ENCODE measurements around the gene CLK3. TPM values are rescaled to one million over a fixed set of nuclear protein-coding genes. Genes with fewer than 3 reads are reported as not detected.
"Not testable (repeated sequence)": the region's sequence is repeated elsewhere in the genome, so short reads cannot be mapped to it uniquely, and the experiment has no call there.

CLK3 gene
- polyA plus RNA-seq, 3 donors = 70.5 to 89.5 (median 72.9) TPM

DNA sequence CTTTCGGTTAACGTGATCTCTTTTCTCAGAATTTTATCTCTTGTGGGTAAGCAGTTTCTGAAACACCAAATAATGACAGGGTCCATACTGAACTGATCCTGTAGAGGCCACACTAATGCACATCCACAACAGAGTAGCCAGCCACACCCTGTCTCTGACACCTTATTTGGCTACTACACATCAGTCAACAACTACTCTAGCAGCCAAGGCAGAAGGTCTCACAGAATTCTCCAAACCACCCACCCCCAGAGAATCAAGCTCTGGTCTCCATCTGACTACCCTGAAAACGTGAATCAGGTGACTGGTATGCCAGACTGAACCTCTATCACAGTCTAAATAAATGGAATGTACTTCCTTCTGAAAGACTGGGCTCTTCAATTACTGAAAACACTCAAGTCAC, 42.2 kb downstream of the CLK3 start:
- DNase-seq (ENCODE audit: extremely low read depth in 1 of 11, low read depth in 9 of 11, low spot score in 4 of 11) = no peak

DNA sequence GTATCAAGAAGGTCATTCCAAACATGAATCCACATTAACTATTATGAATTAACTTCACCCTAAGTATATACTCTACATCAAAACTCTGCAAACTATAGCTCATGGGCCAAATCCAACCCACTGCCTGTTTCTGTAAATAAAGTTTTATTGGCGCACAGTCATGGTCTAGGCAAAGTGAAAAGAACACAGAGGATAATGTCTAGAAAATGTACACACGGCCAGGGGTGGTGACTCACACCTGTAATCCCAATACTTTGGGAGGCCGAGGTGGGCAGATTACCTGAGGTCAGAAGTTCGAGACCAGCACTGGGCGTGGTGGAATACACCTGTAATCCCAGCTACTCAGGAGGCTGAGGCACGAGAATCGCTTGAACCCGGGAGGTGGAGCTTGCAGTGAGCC, 45.6 kb downstream of the CLK3 start:
- not testable (repeated sequence) for DNase-seq (ENCODE audit: extremely low read depth in 1 of 11, low read depth in 9 of 11, low spot score in 4 of 11)

DNA sequence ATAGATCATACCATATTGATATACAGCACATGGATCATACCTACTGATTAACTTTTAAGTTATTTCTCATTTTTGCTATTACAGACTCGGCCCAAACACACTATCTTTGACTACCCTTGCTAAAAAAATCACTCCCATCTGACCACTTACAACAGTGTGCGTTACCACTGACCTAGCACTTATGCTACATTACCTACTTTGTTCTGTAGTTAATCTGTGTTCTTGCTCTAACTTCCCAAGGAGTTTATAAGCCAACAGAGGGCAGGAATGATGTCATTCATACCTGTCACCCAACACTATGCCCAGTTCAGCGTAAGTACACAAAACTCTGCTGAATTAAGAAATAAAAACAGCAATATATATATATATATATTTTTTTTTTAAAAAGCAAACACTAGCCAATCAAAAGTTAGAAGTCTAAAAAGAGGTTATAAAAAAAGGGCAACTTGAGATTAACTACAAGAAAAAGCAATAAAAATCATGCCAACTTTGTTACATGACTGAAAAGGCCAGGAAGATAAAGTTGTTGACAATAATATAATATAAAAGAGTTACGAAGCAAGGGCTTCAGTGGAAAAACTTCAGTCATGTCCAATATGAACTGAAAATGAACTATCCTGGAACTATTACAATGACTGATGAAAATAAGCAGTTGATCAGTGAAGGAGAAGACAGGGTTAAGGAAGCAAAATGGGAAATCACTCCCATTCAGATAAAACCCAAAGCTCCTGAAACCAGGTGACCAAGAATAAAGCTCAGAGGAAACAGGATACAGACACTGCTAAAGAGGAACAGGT, 46.6 kb downstream of the CLK3 start:
- DNase-seq (ENCODE audit: extremely low read depth in 1 of 11, low read depth in 9 of 11, low spot score in 4 of 11) = no peak

DNA sequence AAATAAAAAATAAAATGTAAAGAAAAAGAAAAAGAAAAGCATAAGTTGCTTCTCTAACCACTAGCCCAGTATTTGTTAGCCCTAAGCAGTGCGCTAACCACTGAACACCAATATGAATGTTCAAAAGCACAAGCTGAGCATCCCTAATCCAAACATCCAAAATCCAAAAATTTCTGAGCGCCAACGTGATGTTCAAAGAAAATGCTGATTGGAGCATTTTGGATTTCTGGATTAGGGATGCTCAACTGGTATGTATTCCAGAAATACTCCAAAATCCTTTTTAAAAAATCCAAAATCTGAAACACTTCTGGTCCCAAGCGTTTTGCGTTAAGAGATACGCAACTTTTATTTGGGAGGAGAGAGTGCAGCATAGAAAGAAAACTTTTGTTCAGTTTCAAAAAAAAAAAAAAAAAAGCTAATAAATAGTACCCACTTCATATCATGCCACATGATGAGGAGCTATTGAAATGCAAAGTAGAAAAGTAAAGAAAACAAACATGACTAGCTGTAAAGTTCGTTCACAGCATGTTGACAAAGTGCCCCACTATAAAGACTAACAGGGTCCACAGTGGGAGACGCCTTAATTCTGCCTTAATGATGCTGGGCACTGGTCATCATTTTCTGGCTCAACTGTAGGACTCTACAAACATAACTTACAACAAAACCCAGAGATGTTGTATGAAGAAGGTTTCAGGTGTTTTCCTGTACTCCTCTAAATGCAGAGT, 47.8 kb downstream of the CLK3 start:
- no peak for DNase-seq (ENCODE audit: extremely low read depth in 1 of 11, low read depth in 9 of 11, low spot score in 4 of 11)

DNA sequence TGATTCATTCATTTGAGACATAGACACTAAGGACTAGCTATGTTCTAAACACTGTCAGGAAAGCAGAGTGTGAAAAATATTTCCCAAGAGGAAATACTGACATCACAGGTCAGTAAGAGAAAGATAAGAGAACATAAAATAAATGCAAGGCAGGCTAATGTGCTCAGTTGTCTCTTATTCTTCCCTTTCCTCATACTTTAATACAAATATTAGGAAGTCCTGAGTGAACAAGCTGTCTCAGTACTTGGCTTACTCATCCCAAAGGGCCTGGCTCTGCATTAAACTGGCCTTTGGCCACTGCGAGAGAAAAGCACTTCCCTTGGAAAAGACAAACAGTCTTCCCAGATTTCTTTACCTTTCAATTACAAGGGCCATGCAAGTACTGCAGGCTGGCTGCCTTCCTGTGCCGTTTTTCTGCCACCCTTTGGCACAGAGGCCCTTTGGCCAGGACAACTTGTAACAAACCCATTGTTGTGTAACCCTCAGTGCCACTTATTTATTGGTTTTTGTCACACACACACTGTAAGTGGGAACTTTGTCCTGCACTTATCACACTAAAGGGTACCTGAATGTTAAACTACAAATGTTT, 48.5 kb downstream of the CLK3 start:
- DNase-seq (ENCODE audit: extremely low read depth in 1 of 11, low read depth in 9 of 11, low spot score in 4 of 11) = no peak

GRCh38 chr15:74664670-74665069, 49.0 kb downstream of the CLK3 start:
- no peak for DNase-seq (ENCODE audit: extremely low read depth in 1 of 11, low read depth in 9 of 11, low spot score in 4 of 11)

GRCh38 chr15:74667975-74668374, 52.3 kb downstream of the CLK3 start:
- DNase-seq (ENCODE audit: extremely low read depth in 1 of 11, low read depth in 9 of 11, low spot score in 4 of 11) = no peak

GRCh38 chr15:74669627-74670026, 54.0 kb downstream of the CLK3 start:
- no peak for DNase-seq (ENCODE audit: extremely low read depth in 1 of 11, low read depth in 9 of 11, low spot score in 4 of 11)

- DNase-seq (ENCODE audit: extremely low read depth in 1 of 11, low read depth in 9 of 11, low spot score in 4 of 11) = no peak
Observed at GRCh38 chr15:74674161-74674560, 58.5 kb downstream of the CLK3 start.

GRCh38 chr15:74676801-74677200, 61.2 kb downstream of the CLK3 start:
- DNase-seq (ENCODE audit: extremely low read depth in 1 of 11, low read depth in 9 of 11, low spot score in 4 of 11) = no peak

Other genes starting within 250 kb of the CLK3 start
- gene CYP11A1, start 248.2 kb upstream of the CLK3 start, polyA plus RNA-seq (ENCODE audit: insufficient read length in 3 of 3) = 1 to 10 TPM in 2 of 3 donors, under 1 TPM in 1; 1.00 to 1.2 (median 1.1) TPM
- 1 to 10 TPM; 4.7 to 7.1 (median 5.2) TPM for gene SEMA7A, start 181.9 kb upstream of the CLK3 start, polyA plus RNA-seq (ENCODE audit: insufficient read length in 3 of 3)
- gene UBL7, start 154.7 kb upstream of the CLK3 start, polyA plus RNA-seq (ENCODE audit: insufficient read length in 3 of 3) = 10 to 100 TPM; 60.2 to 68.7 (median 66.8) TPM
- gene ARID3B, start 74.6 kb upstream of the CLK3 start, polyA plus RNA-seq (ENCODE audit: insufficient read length in 3 of 3) = 10 to 100 TPM; 13.5 to 17.7 (median 17.1) TPM
- gene EDC3, start 80.2 kb downstream of the CLK3 start, polyA plus RNA-seq (ENCODE audit: insufficient read length in 3 of 3) = 10 to 100 TPM; 41.8 to 44.1 (median 42.0) TPM
- gene CYP1A1, start 109.7 kb downstream of the CLK3 start, polyA plus RNA-seq (ENCODE audit: insufficient read length in 3 of 3) = under 1 TPM in 1 of 3 donors, not detected in 2; 0.12 TPM
- gene CYP1A2, start 133.0 kb downstream of the CLK3 start, polyA plus RNA-seq (ENCODE audit: insufficient read length in 3 of 3) = under 1 TPM; 0.13 to 0.38 (median 0.23) TPM
- gene CSK, start 166.2 kb downstream of the CLK3 start, polyA plus RNA-seq (ENCODE audit: insufficient read length in 3 of 3) = 10 to 100 TPM; 42.2 to 53.4 (median 47.1) TPM
- gene LMAN1L, start 197.0 kb downstream of the CLK3 start, polyA plus RNA-seq (ENCODE audit: insufficient read length in 3 of 3) = not detected
- gene CPLX3, start 210.8 kb downstream of the CLK3 start, polyA plus RNA-seq (ENCODE audit: insufficient read length in 3 of 3) = not detected
- gene ULK3, start 227.3 kb downstream of the CLK3 start, polyA plus RNA-seq (ENCODE audit: insufficient read length in 3 of 3) = 10 to 100 TPM; 27.9 to 33.5 (median 31.1) TPM

All from renal cortex interstitium (tissue), 11 donors.